Trophoblast cell (in vitro differentiated cells and primary cell): ENCODE data around the gene PFN1.

Source experiments
- DNase-seq, 2 donors: peaks; one replicate each; pipeline ENCODE4 v3.0.0-alpha.2; 2016
- H2AFZ ChIP-seq: 2 replicates; pipeline ENCODE4 v1.6.1; 2013; ENCODE audit warnings: low read length, moderate library complexity, mild to moderate bottlenecking; ENCODE audit not compliant: insufficient read depth, poor library complexity
- H2AK5ac ChIP-seq: 2 replicates; pipeline ENCODE4 v1.6.1; 2013; ENCODE audit warnings: mild to moderate bottlenecking, low read length
- H2BK120ac ChIP-seq: 2 replicates; pipeline ENCODE4 v1.6.1; 2013; ENCODE audit warnings: low read length, mild to moderate bottlenecking, moderate library complexity; ENCODE audit not compliant: insufficient read depth, poor library complexity
- H2BK12ac ChIP-seq: 2 replicates; pipeline ENCODE4 v1.6.1; 2013; ENCODE audit warnings: mild to moderate bottlenecking, low read length, moderate library complexity
- H2BK5ac ChIP-seq: 2 replicates; pipeline ENCODE4 v1.6.1; 2013; ENCODE audit warnings: low read length, low read depth, moderate library complexity, mild to moderate bottlenecking; ENCODE audit not compliant: poor library complexity
- H3K14ac ChIP-seq: 2 replicates; pipeline ENCODE4 v1.6.1; 2013; ENCODE audit warnings: mild to moderate bottlenecking, low read length
- H3K18ac ChIP-seq: 2 replicates; pipeline ENCODE4 v1.6.1; 2013; ENCODE audit warnings: mild to moderate bottlenecking, low read length
- H3K23ac ChIP-seq: 2 replicates; pipeline ENCODE4 v1.6.1; 2013; ENCODE audit warnings: low read length
- H3K27ac ChIP-seq: 2 replicates; pipeline ENCODE4 v1.5.1; 2013; ENCODE audit warnings: low read depth, mild to moderate bottlenecking, inconsistent platforms, low read length, moderate library complexity
- H3K27me3 ChIP-seq: 2 replicates; pipeline ENCODE4 v1.6.1; 2013; ENCODE audit warnings: inconsistent platforms, mild to moderate bottlenecking, low read length, moderate library complexity; ENCODE audit not compliant: insufficient read depth
- H3K36me3 ChIP-seq, 2 experiments: 1 replicate in 1 of 2; 2 replicates in 1 of 2; pipeline ENCODE4 v1.6.1; 2013; ENCODE audit warnings: low read length in 2 of 2, mild to moderate bottlenecking in 2 of 2, moderate library complexity in 1 of 2; ENCODE audit not compliant: insufficient read depth in 2 of 2, control insufficient read depth in 1 of 2
- H3K4ac ChIP-seq: 2 replicates; pipeline ENCODE4 v1.6.1; 2013; ENCODE audit warnings: low read depth, mild to moderate bottlenecking, low read length, moderate library complexity
- H3K4me1 ChIP-seq, 2 experiments: 1 replicate in 1 of 2; 2 replicates in 1 of 2; pipeline ENCODE4 v1.6.1; 2013; ENCODE audit warnings: low read length in 2 of 2, mild to moderate bottlenecking in 2 of 2, moderate library complexity in 1 of 2; ENCODE audit not compliant: insufficient read depth in 2 of 2, control insufficient read depth in 1 of 2
- H3K4me2 ChIP-seq: 2 replicates; pipeline ENCODE4 v1.6.1; 2013; ENCODE audit warnings: inconsistent platforms, mild to moderate bottlenecking, low read length, moderate library complexity
- H3K4me3 ChIP-seq: 2 replicates; pipeline ENCODE4 v1.5.1; 2013; ENCODE audit warnings: mild to moderate bottlenecking, low read depth, low read length, inconsistent platforms
- H3K79me1 ChIP-seq: one replicate; pipeline ENCODE4 v1.6.1; 2013; ENCODE audit warnings: low read length
- H3K79me2 ChIP-seq: 2 replicates; pipeline ENCODE4 v1.6.1; 2013; ENCODE audit warnings: low read length, mild to moderate bottlenecking; ENCODE audit not compliant: control insufficient read depth, insufficient read depth, poor library complexity
- H3K9ac ChIP-seq: 2 replicates; pipeline ENCODE4 v1.6.1; 2013; ENCODE audit warnings: mild to moderate bottlenecking, low read length
- H3K9me3 ChIP-seq: 2 replicates; pipeline ENCODE4 v1.6.1; 2013; ENCODE audit warnings: low read depth, mild to moderate bottlenecking, control low read depth, inconsistent platforms, low read length; ENCODE audit not compliant: insufficient read depth
- H4K12ac ChIP-seq: 2 replicates; pipeline ENCODE4 v1.6.1; 2013; ENCODE audit warnings: low read depth, mild to moderate bottlenecking, low read length, moderate library complexity
- H4K8ac ChIP-seq: 2 replicates; pipeline ENCODE4 v1.6.1; 2013; ENCODE audit warnings: low read depth, mild to moderate bottlenecking, low read length, moderate library complexity
- H4K91ac ChIP-seq: one replicate; pipeline ENCODE4 v1.6.1; 2013; ENCODE audit warnings: low read depth, mild to moderate bottlenecking, low read length, moderate library complexity
- WGBS: extraction: QIAGEN DNeasy Blood & Tissue Kit; methylation state at CpG from one replicate; pipeline ENCODE4 v1.1.7; 2013; ENCODE audit warnings: missing lambda C conversion rate; ENCODE audit not compliant: insufficient read length, insufficient coverage; ENCODE audit errors: extremely low coverage; 5-methylcytosine and 5-hydroxymethylcytosine counted together

PFN1 gene

GRCh38 chr17:4903051-4903818 is 45.1 kb downstream of the PFN1 start, which contains the start of gene CHRNE:
CHRNE (minus strand) TSS chr17:4903098; CDS start chr17:4903063, 35 bp downstream.
- H3K23ac ChIP-seq, result no peak within 1 kb of the TSS
- peaks cover 0 to 2% of the 10 kb centered on the region in 2 experiments for H3K4me1 ChIP-seq
- H4K8ac ChIP-seq, result no peak within 1 kb of the TSS
- no peak within 1 kb of the TSS for H4K12ac ChIP-seq
- H3K9me3 ChIP-seq, result no peaks in the 10 kb centered on the region
- no peak within 1 kb of the TSS for H2BK120ac ChIP-seq
- no peak within 1 kb of the TSS for H2BK12ac ChIP-seq
- no peak within 1 kb of the TSS for H2AK5ac ChIP-seq
- peaks cover 2% of the 10 kb centered on the region for H3K79me1 ChIP-seq
- H3K4ac ChIP-seq, result no peak within 1 kb of the TSS
- peaks cover 24 to 35% of the 10 kb centered on the region in 2 experiments for H3K36me3 ChIP-seq
- no peak within 1 kb of the TSS for H3K4me3 ChIP-seq
- H2BK5ac ChIP-seq, result no peak within 1 kb of the TSS
- no peak within 1 kb of the TSS for H3K18ac ChIP-seq
- H3K27me3 ChIP-seq, result no peaks in the 10 kb centered on the region
- WGBS, result no CpG with 5 or more reads among the region's 10 CpGs
- H3K9ac ChIP-seq, result no peak within 1 kb of the TSS
- DNase-seq, result peak; percentile 88 to 94
- no peak within 1 kb of the TSS for H2AFZ ChIP-seq
- no peaks in the 10 kb centered on the region for H3K79me2 ChIP-seq
- no peak within 1 kb of the TSS for H3K4me2 ChIP-seq
- H3K27ac ChIP-seq, result no peak within 1 kb of the TSS
- no peak within 1 kb of the TSS for H3K14ac ChIP-seq
- no peak within 1 kb of the TSS for H4K91ac ChIP-seq

- no peak overlapping the region for H4K91ac ChIP-seq
- H3K79me2 ChIP-seq, result no peaks in the 10 kb centered on the region
- H3K4me2 ChIP-seq, result no peak overlapping the region
- no CpG with 5 or more reads among the region's 8 CpGs for WGBS
- no peak overlapping the region for H3K4ac ChIP-seq
- no peak overlapping the region for H2BK5ac ChIP-seq
- H3K23ac ChIP-seq, result no peak overlapping the region
- H3K4me1 ChIP-seq, result no peaks in the 10 kb centered on the region
- no peak overlapping the region for H3K27ac ChIP-seq
- no peak overlapping the region for H4K8ac ChIP-seq
- H2AFZ ChIP-seq, result no peak overlapping the region
- H4K12ac ChIP-seq, result no peak overlapping the region
- no peak overlapping the region for H2BK12ac ChIP-seq
- H2BK120ac ChIP-seq, result no peak overlapping the region
- no peak overlapping the region for H2AK5ac ChIP-seq
- H3K9ac ChIP-seq, result no peak overlapping the region
- no peaks in the 10 kb centered on the region for H3K79me1 ChIP-seq
- H3K4me3 ChIP-seq, result no peak overlapping the region
- H3K14ac ChIP-seq, result no peak overlapping the region
- H3K27me3 ChIP-seq, result no peaks in the 10 kb centered on the region
- no peak overlapping the region for H3K18ac ChIP-seq
- no peaks in the 10 kb centered on the region for H3K9me3 ChIP-seq
- no peak for DNase-seq
- peaks cover 26 to 40% of the 10 kb centered on the region in 2 experiments for H3K36me3 ChIP-seq
These were observed 45.8 kb downstream of the PFN1 start for GRCh38 chr17:4902540-4902939.

GRCh38 chr17:4901648-4902344 is 46.5 kb downstream of the PFN1 start:
- Histone ChIP-seq H3K27ac (no peak overlapping the region), H3K18ac (no peak overlapping the region), H4K91ac (no peak overlapping the region), H3K9me3 (no peaks in the 10 kb centered on the region), H2BK120ac (no peak overlapping the region), H3K9ac (no peak overlapping the region), H2BK12ac (no peak overlapping the region), H3K79me1 (no peaks in the 10 kb centered on the region), H3K79me2 (no peaks in the 10 kb centered on the region), H3K4ac (no peak overlapping the region), H3K14ac (no peak overlapping the region), H3K4me2 (no peak overlapping the region), H4K12ac (no peak overlapping the region), H3K36me3 (peaks cover 33 to 47% of the 10 kb centered on the region in 2 experiments), H4K8ac (no peak overlapping the region), H2AFZ (no peak overlapping the region), H3K23ac (no peak overlapping the region), H3K4me3 (no peak overlapping the region), H3K27me3 (no peaks in the 10 kb centered on the region), H3K4me1 (no peaks in the 10 kb centered on the region), H2AK5ac (no peak overlapping the region), H2BK5ac (no peak overlapping the region)
- no CpG with 5 or more reads among the region's 48 CpGs for WGBS
- DNase-seq, result peak; percentile 24 to 49

- no peak overlapping the region for H3K14ac ChIP-seq
- no peak overlapping the region for H4K91ac ChIP-seq
- H3K27me3 ChIP-seq, result no peaks in the 10 kb centered on the region
- no peaks in the 10 kb centered on the region for H3K9me3 ChIP-seq
- H3K18ac ChIP-seq, result no peak overlapping the region
- no peak overlapping the region for H2BK5ac ChIP-seq
- no CpG with 5 or more reads among the region's 37 CpGs for WGBS
- no peak overlapping the region for H3K4me2 ChIP-seq
- H2BK12ac ChIP-seq, result no peak overlapping the region
- no peak overlapping the region for H3K4ac ChIP-seq
- no peak overlapping the region for H3K27ac ChIP-seq
- H2AK5ac ChIP-seq, result no peak overlapping the region
- no peak overlapping the region for H3K23ac ChIP-seq
- peaks cover 39 to 53% of the 10 kb centered on the region in 2 experiments for H3K36me3 ChIP-seq
- no peak overlapping the region for H3K9ac ChIP-seq
- H2BK120ac ChIP-seq, result no peak overlapping the region
- no peak overlapping the region for H2AFZ ChIP-seq
- no peak overlapping the region for H4K12ac ChIP-seq
- no peaks in the 10 kb centered on the region for H3K4me1 ChIP-seq
- no peak overlapping the region for H4K8ac ChIP-seq
- H3K79me2 ChIP-seq, result no peaks in the 10 kb centered on the region
- no peak overlapping the region for H3K4me3 ChIP-seq
- DNase-seq, result no peak
- H3K79me1 ChIP-seq, result no peaks in the 10 kb centered on the region
These were observed 47.2 kb downstream of the PFN1 start for GRCh38 chr17:4901108-4901647.
